Sigmoid colon (tissue), 7 donors: ENCODE measurements around the gene MICAL1. TPM values are rescaled to one million over a fixed set of nuclear protein-coding genes. Genes with fewer than 3 reads are reported as not detected.

Experiments used
- DNase-seq: peaks from one replicate; pipeline ENCODE4 v3.0.0-alpha.2; 2019
- H3K27ac ChIP-seq, 4 donors: fragments of 200-600 bp; sonication (generic); one replicate each; pipeline ENCODE4 v1.5.1; 2016 to 2019; ENCODE audit warnings: mild to moderate bottlenecking in 1 of 4
- H3K27me3 ChIP-seq, 3 donors: fragments of 200-600 bp; sonication (generic); one replicate each; pipeline ENCODE4 v1.5.1; 2019; ENCODE audit warnings: mild to moderate bottlenecking in 1 of 3
- H3K36me3 ChIP-seq, 4 donors: fragments of 200-600 bp; sonication (generic); one replicate each; pipeline ENCODE4 v1.5.1; 2016 to 2019
- H3K4me1 ChIP-seq, 4 donors: fragments of 200-600 bp; sonication (generic); one replicate each; pipeline ENCODE4 v1.5.1; 2017 to 2019
- H3K4me3 ChIP-seq, 4 donors: fragments of 200-600 bp; sonication (generic); one replicate each; pipeline ENCODE4 v1.5.1; 2017 to 2019; ENCODE audit warnings: mild to moderate bottlenecking in 2 of 4, moderate library complexity in 1 of 4
- H3K9me3 ChIP-seq, 4 donors: fragments of 200-600 bp in 3 of 4; sonication (generic) in 3 of 4; one replicate each; pipeline versions ENCODE4 v1.5.1 to v1.6.1; 2013 to 2019
- EP300 ChIP-seq, 4 donors: sonication (generic); formaldehyde crosslinking; IDR thresholded peaks; one replicate each; pipeline ENCODE4 v1.6.1; 2017; ENCODE audit warnings: antibody characterized with exemption in 4 of 4
- POLR2A ChIP-seq, 2 donors: fragments of 450-650 bp; IDR thresholded peaks; one replicate each; pipeline ENCODE4 v1.6.1; 2016; ENCODE audit warnings: antibody characterized with exemption in 2 of 2, mild to moderate bottlenecking in 2 of 2, moderate library complexity in 2 of 2
- POLR2AphosphoS5 ChIP-seq, 4 donors: sonication (generic); formaldehyde crosslinking; IDR thresholded peaks; one replicate each; pipeline ENCODE4 v1.6.1; 2017; ENCODE audit warnings: antibody characterized with exemption in 4 of 4
- WGBS, 2 donors: extraction: QIAGEN DNeasy Blood & Tissue Kit; methylation state at CpG; one replicate each; pipeline ENCODE4 v1.1.7; 2013; 5-methylcytosine and 5-hydroxymethylcytosine counted together
- intact Hi-C: fragments of 100-400 bp; cut with DNase I; formaldehyde crosslinking; loops from one replicate; pipeline ENCODE4 v1.15.1; 2023
- polyA plus RNA-seq, 3 donors: library from polyadenylated mRNA; stranded (reverse); fragments of 200-250 nt; gene quantifications; one replicate each; pipeline ENCODE4 v1.2.3, GENCODE V29; 2013
- total RNA-seq, 4 donors: library from RNA; depleted of rRNA; stranded (reverse); fragments of >200 nt; gene quantifications; one replicate each; pipeline ENCODE4 v1.1.0, GENCODE V29; 2016
- TF ChIP-seq, protein P1 (sequence below), 4 experiments: fragments of 450-650 bp in 3 of 4; fragments of 200-600 bp in 1 of 4; IDR thresholded peaks; one replicate each; pipeline ENCODE4 v1.5.1; 2016 to 2019; ENCODE audit warnings: antibody characterized with exemption in 4 of 4, mild to moderate bottlenecking in 3 of 4, moderate library complexity in 2 of 4
- donor health status: healthy with polysubstance abuse.
- donor health status: Bipolar disorder and iron deficiency.
- donor health status: healthy.

Gene MICAL1
- total and polyA plus RNA-seq, 7 donors = 7.8 to 71.3 (median 14.8) TPM

DNA sequence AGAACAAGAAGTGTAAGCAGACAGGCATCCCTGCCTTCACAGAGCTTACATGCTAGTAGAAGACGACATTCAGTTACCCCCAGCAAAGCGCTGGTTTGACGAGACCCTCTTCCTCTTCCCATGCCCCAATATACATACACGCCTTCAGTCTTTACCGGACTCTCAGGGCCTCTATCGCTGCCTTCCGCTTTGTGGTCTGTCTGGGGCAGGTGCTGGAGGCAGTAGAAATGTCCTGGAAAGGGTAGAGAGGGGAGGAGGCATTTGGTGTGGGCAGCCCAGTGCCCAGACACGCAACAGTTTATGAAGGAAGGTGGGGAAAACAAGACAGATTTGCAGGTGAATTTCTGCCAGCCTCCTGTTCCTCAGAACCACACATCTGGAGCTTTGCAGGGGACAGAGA, 9.0 kb downstream of the MICAL1 start:
- TF ChIP-seq POLR2A (IDR thresholded peaks at IDR 0.05) = no peak
- TF ChIP-seq EP300 (IDR thresholded peaks at IDR 0.05) = no peak
- Histone ChIP-seq H3K36me3 (peaks cover 0 to 19% (median 7%) of the 10 kb centered on the region in 4 donors), H3K4me3 (no peak overlapping the region), H3K27me3 (no peaks in the 10 kb centered on the region), H3K27ac (no peak overlapping the region), H3K4me1 (peaks cover 0 to 10% (median 7%) of the 10 kb centered on the region in 4 donors), H3K9me3 (no peaks in the 10 kb centered on the region)
- intact Hi-C loops = no loop called here
- no peak for DNase-seq
- WGBS, 2 donors = 78 to 88% methylated on average over 8 of the region's 8 CpGs

DNA sequence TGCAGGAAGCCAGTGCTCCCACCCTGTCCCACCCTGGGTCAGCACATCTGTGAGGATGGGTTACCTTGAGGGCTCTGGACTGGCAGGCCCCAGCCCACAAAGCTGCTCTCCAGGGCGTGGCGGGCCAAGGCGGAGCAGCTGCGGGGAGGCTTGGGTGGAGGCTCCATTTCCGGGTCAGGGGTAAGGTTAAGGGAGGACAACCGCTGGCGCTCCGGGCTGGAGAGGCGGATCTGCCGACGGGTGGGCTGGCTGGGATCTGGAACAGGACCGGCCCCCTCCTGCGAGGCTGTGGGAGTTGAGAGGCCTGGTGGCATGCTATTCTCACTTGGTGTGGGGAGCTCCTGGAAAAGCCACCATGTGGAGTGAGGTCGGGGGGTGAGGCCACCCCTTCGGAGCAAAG, 9.5 kb downstream of the MICAL1 start:
- TF ChIP-seq, protein P1, sequence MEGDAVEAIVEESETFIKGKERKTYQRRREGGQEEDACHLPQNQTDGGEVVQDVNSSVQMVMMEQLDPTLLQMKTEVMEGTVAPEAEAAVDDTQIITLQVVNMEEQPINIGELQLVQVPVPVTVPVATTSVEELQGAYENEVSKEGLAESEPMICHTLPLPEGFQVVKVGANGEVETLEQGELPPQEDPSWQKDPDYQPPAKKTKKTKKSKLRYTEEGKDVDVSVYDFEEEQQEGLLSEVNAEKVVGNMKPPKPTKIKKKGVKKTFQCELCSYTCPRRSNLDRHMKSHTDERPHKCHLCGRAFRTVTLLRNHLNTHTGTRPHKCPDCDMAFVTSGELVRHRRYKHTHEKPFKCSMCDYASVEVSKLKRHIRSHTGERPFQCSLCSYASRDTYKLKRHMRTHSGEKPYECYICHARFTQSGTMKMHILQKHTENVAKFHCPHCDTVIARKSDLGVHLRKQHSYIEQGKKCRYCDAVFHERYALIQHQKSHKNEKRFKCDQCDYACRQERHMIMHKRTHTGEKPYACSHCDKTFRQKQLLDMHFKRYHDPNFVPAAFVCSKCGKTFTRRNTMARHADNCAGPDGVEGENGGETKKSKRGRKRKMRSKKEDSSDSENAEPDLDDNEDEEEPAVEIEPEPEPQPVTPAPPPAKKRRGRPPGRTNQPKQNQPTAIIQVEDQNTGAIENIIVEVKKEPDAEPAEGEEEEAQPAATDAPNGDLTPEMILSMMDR (IDR thresholded peaks at IDR 0.05) = no peak
- TF ChIP-seq POLR2A (IDR thresholded peaks at IDR 0.05) (no peak), EP300 (IDR thresholded peaks at IDR 0.05) (no peak), POLR2AphosphoS5 (IDR thresholded peaks at IDR 0.05) (no peak)
- intact Hi-C loops = no loop called here
- Histone ChIP-seq H3K4me1 (peaks cover 0 to 15% (median 12%) of the 10 kb centered on the region in 4 donors), H3K27ac (no peak overlapping the region), H3K36me3 (peaks cover 0 to 19% (median 7%) of the 10 kb centered on the region in 4 donors), H3K27me3 (no peaks in the 10 kb centered on the region), H3K9me3 (no peaks in the 10 kb centered on the region), H3K4me3 (no peak overlapping the region)
- no peak for DNase-seq
- 36 to 80% methylated on average over 15 of the region's 15 CpGs for WGBS, 2 donors

DNA sequence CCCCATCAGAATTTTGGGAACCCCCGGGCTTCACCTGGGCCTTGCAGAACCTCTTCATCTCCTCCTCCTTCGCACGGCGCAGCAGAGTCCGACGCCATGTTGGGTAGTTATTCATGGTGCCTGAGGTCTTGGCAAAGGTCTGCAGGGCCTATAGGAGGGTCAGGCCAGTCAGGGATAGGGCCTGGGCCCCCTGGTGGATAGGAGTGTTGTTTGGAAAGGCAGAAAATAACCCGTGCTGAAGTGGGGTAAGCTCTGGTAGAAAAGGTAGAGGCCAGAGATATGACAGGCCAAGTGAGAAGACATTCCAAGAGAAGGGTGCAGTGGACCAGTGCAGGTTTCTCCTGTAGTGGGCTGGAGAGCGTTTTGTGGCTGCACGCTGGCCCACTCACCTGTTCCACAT, 10.2 kb downstream of the MICAL1 start:
- Histone ChIP-seq H3K36me3 (peaks cover 0 to 19% (median 7%) of the 10 kb centered on the region in 4 donors), H3K27me3 (no peaks in the 10 kb centered on the region), H3K9me3 (no peaks in the 10 kb centered on the region), H3K4me3 (no peak overlapping the region), H3K4me1 (peaks cover 0 to 16% (median 13%) of the 10 kb centered on the region in 4 donors), H3K27ac (no peak overlapping the region)
- 92 to 94% methylated on average over 9 of the region's 9 CpGs for WGBS, 2 donors
- DNase-seq = no peak
- intact Hi-C loops = no loop called here
- TF ChIP-seq EP300 (IDR thresholded peaks at IDR 0.05) = no peak
- TF ChIP-seq, protein P1 (IDR thresholded peaks at IDR 0.05) = no peak
- no peak for TF ChIP-seq POLR2A (IDR thresholded peaks at IDR 0.05)
- no peak for TF ChIP-seq POLR2AphosphoS5 (IDR thresholded peaks at IDR 0.05)

DNA sequence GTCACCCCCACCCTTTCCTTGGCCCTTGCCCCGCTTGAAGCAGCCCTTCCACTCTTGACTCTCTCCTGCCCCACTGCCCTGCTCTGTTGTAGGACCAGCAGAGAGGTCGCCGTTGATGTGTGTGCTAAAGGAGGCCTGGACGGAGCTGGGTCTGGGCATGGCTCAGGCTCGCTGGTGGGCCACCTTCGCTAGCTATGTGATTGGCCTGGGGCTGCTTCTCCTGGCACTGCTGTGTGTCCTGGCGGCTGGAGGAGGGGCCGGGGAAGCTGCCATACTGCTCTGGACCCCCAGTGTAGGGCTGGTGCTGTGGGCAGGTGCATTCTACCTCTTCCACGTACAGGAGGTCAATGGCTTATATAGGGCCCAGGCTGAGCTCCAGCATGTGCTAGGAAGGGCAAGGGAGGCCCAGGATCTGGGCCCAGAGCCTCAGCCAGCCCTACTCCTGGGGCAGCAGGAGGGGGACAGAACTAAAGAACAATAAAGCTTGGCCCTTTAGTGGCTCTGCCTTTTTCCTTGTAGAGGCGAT, 12.1 kb downstream of the MICAL1 start:
- intact Hi-C loops = no loop called here
- TF ChIP-seq EP300 (IDR thresholded peaks at IDR 0.05) (no peak), POLR2A (IDR thresholded peaks at IDR 0.05) (no peak), POLR2AphosphoS5 (IDR thresholded peaks at IDR 0.05) (no peak)
- TF ChIP-seq, protein P1 (IDR thresholded peaks at IDR 0.05) = no peak
- Histone ChIP-seq H3K27ac (no peak overlapping the region), H3K4me1 (peaks cover 0 to 30% (median 22%) of the 10 kb centered on the region in 4 donors), H3K4me3 (no peak overlapping the region), H3K27me3 (no peaks in the 10 kb centered on the region), H3K9me3 (no peaks in the 10 kb centered on the region), H3K36me3 (peaks cover 0 to 19% (median 7%) of the 10 kb centered on the region in 4 donors)
- no peak for DNase-seq
- WGBS, 2 donors = 95% methylated on average over 10 of the region's 10 CpGs

DNA sequence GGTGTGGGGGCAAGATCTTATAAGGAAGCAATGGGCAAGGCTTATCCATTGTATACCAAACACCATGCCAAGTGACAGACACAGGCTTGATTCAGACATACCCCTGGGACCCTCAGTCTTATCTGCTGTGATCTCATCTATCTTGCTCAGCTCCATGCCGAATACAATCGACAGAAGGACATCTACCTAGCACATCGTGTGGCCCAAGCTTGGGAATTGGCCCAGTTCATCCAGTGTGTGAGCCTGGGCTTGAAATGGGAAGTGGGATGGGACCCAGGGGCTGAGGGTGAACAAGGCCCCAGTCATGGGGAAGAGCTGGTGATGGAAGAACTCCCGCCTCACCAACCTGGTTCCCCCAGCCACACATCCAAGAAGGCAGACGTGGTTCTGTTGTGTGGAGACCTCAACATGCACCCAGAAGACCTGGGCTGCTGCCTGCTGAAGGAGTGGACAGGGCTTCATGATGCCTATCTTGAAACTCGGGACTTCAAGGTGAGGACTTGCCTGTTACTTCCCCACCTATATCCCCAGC, 13.1 kb downstream of the MICAL1 start:
- peaks cover 0 to 30% (median 22%) of the 10 kb centered on the region in 4 donors for H3K4me1 ChIP-seq
- no peaks in the 10 kb centered on the region for H3K27me3 ChIP-seq
- intact Hi-C loops = no loop called here
- no peak overlapping the region for H3K4me3 ChIP-seq
- peaks cover 0 to 19% (median 7%) of the 10 kb centered on the region in 4 donors for H3K36me3 ChIP-seq
- no peak for DNase-seq
- TF ChIP-seq POLR2A (IDR thresholded peaks at IDR 0.05) = no peak
- TF ChIP-seq EP300 (IDR thresholded peaks at IDR 0.05) = no peak
- TF ChIP-seq, protein P1 (IDR thresholded peaks at IDR 0.05) = no peak
- no peak for TF ChIP-seq POLR2AphosphoS5 (IDR thresholded peaks at IDR 0.05)
- no peaks in the 10 kb centered on the region for H3K9me3 ChIP-seq
- WGBS, 2 donors = 96 to 97% methylated on average over 6 of the region's 6 CpGs
- no peak overlapping the region for H3K27ac ChIP-seq
